ENCODE data around the gene PTPRN2.

DNA sequence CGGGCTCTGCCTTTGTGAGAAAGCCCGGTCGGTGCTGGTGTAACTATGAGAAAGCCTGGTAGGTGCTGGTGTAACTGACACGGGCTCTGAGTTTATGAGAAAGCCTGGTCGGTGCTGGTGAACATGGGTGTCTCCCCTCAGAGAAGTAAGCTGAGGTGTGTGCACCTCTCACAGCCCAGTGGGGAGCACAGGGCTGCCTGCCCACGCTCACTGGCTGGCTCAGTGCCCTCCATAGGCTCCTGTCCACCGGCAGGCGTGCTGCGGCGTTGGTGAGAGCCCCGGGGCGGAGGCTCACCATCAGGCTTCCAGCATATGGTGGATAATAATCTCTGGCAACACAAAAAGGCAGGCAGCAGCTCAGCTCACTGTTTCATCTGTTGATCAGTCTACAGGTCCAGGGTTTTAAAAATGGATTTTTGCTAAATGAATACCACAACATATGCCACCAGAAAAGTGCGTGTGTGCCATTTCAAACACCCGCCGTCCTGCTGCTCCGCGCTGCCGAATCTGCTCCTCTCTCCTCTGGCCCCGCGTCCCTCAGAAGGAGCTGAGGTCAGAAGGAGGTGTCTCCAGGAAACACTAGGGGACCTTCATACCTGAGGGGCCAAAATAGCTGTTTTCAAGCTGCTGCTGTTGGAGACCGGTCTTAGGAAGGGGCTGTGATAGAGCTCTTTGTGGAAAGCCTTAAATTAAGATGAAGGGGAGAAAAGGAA is 885.2 kb downstream of the PTPRN2 start:
- TF ChIP-seq, protein P1, sequence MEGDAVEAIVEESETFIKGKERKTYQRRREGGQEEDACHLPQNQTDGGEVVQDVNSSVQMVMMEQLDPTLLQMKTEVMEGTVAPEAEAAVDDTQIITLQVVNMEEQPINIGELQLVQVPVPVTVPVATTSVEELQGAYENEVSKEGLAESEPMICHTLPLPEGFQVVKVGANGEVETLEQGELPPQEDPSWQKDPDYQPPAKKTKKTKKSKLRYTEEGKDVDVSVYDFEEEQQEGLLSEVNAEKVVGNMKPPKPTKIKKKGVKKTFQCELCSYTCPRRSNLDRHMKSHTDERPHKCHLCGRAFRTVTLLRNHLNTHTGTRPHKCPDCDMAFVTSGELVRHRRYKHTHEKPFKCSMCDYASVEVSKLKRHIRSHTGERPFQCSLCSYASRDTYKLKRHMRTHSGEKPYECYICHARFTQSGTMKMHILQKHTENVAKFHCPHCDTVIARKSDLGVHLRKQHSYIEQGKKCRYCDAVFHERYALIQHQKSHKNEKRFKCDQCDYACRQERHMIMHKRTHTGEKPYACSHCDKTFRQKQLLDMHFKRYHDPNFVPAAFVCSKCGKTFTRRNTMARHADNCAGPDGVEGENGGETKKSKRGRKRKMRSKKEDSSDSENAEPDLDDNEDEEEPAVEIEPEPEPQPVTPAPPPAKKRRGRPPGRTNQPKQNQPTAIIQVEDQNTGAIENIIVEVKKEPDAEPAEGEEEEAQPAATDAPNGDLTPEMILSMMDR (IDR thresholded peaks at IDR 0.05) = no peak
- no peak for TF ChIP-seq EP300 (IDR thresholded peaks at IDR 0.05)
